NOMO-1 treated with dmso at 0.1 percent for 144 hours (cell line): Measurements from ENCODE around the gene TMEM178A.
A peak's percentile ranks its signal among the peaks of the same experiment; 100 is the strongest.
"Not testable (repeated sequence)": the region's sequence is repeated elsewhere in the genome, so short reads cannot be mapped to it uniquely, and the experiment has no call there.

ENCODE experiments used
- DNase-seq: peaks from one replicate; lab custom pipeline; 2025; ENCODE audit not compliant: unreplicated experiment; lab: John Stamatoyannopoulos, UW

Gene TMEM178A

DNA sequence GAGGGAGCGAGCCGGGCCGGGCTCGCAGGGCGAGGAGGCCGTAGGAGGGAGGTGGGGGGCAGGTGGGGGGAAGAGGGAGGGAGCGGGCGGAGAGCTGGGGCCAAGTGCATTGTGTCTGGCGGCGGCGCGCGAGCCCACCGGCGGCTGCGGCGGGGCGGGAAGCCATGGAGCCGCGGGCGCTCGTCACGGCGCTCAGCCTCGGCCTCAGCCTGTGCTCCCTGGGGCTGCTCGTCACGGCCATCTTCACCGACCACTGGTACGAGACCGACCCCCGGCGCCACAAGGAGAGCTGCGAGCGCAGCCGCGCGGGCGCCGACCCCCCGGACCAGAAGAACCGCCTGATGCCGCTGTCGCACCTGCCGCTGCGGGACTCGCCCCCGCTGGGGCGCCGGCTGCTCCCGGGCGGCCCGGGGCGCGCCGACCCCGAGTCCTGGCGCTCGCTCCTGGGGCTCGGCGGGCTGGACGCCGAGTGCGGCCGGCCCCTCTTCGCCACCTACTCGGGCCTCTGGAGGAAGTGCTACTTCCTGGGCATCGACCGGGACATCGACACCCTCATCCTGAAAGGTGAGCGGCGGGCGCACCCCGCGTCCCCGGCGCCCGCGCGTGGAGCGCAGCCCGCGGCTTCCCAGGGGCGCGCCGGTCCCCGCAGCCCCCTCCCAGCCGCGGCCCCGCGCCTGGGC is at the start of gene TMEM178A:
TMEM178A (plus strand) TSS at position 107 of the 680 bp plus-strand sequence; CDS start at position 165, 58 bp downstream.
- DNase-seq = no peak

DNA sequence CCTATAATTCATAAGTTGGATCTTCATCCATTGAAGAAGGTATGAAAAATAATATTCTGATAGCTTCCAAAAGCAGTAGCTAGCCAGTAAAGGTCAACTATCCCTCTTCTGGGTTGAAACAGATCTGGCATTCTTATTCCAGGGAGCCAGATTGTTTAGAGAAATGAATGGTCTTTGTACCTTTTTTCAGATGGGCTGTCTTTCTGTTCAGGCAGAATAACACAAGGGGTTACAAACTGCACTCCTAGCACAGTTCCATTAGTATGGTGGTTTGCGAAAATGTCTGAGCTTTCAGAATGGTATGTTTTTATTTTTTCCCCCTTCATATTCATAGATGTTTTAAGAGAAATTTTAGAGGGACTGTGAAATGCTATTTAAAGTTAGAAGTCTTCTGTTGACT is 47.5 kb upstream of the TMEM178A start:
- no peak for DNase-seq

GRCh38 chr2:39618736-39619135 is 47.0 kb upstream of the TMEM178A start:
- DNase-seq = peak; percentile 5

- DNase-seq = peak; percentile 81
Measured at GRCh38 chr2:39620067-39620466, 45.6 kb upstream of the TMEM178A start.

DNA sequence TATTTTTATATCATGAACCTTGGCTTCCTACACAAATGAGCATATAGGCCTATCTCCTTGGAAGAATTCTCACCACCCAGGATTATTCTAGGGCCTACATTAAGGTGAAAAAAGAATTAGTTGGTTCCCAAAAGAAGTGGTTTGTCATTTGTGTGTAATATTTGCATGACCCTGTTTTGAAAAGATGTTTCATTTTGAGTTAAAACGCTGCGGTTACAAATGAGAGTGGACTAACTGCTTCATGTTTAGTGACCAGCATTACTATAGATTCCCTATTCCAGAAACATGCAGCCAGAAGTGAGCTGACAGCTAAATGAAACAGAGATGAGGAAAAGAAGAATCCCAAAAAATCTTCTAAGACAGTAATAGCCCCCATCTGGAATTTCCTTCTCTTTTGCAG is 44.1 kb upstream of the TMEM178A start:
- DNase-seq = no peak

DNA sequence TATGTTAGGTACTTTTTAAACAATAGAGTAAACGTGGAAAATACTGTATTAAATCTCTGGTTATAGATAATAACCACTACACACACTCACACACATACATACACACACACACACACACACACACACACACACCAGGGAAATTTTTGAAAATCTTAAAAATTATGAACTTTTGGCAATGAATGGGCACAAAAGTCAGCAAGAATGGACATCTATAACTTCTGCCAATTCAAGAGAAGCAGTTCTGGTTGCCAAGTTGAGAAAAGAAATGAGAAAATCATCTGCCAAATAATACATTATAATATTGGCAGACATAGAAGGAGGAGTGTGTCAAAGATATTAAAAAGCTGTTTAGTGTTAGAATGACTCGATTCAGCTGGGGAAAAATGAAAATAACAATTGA is 42.9 kb upstream of the TMEM178A start:
- no peak for DNase-seq

- no peak for DNase-seq
Measured at GRCh38 chr2:39623917-39624316, 41.8 kb upstream of the TMEM178A start.

GRCh38 chr2:39625193-39625926 is 40.4 kb upstream of the TMEM178A start:
- DNase-seq = peak; percentile 51

DNA sequence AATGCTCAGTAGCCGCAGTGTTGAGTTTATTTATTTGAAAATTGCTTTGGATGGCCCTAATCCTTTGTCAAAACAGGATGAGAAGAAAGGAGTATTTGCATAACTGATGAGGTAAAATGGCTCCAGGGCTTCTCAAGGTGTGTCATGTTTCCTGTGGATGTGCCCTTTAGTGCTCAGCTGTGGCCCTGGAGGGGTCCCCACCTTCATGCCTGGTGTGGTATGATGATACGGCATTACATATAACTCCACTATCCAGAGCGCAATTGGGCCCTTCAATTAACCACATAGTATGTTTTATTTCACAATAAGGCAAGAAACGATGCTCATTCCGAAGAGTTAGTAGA is 39.8 kb upstream of the TMEM178A start:
- no peak for DNase-seq

DNA sequence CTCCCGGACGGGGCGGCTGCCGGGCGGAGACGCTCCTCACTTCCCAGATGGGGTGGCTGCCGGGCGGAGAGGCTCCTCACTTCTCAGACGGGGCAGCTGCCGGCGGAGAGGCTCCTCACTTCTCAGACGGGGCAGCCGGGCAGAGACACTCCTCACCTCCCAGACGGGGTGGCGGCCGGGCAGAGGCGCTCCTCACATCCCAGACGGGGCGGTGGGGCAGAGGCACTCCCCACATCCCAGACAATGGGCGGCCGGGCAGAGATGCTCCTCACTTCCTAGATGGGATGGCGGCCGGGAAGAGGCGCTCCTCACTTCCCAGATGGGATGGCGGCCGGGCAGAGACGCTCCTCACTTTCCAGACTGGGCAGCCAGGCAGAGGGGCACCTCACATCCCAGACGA is 37.4 kb upstream of the TMEM178A start:
- DNase-seq = not testable (repeated sequence)

GRCh38 chr2:39629646-39630045 is 36.1 kb upstream of the TMEM178A start:
- DNase-seq = no peak

GRCh38 chr2:39631256-39631655 is 34.5 kb upstream of the TMEM178A start:
- no peak for DNase-seq

- DNase-seq = peak; percentile 17
Measured at GRCh38 chr2:39631718-39632117, 34.0 kb upstream of the TMEM178A start.

DNA sequence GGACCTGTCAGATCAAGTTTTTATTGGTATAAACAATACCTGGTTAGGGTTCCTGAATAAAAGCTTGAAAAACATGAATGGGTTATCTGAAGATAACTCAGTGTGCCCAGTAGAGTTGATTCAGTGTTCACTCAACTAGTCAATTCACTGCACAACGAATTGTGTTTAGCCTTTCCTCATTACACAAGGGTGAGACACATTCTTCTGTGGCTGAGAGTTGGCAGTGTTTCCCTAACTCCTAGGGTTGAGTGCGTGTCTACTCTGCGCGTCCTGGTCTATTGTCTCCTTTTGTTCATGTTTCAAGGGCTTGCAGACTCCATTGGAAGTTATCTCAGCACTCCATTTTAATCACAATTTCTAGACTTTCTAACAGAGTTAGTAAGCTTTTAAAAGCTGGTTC is 32.8 kb upstream of the TMEM178A start:
- no peak for DNase-seq

DNA sequence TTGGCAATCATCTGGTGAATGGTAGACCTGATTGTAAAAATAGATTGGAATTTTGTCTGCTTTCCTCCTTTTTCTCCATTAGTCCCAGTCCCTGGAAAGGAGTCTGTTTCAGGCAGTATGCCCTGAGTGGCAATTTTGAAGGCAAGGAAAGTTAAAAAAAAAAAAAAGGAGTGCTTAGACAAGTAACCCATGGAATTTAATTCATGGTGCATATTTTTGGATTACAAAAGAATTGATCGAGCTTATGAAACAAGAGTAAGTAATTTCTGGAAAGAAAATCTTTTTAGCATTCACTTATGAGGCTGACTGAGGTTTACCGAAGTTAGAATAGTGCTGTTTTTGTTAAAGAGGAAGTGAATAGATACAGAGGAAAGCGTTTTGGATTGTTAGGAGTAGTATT is 29.4 kb upstream of the TMEM178A start:
- DNase-seq = no peak

GRCh38 chr2:39638581-39638980 is 27.1 kb upstream of the TMEM178A start:
- DNase-seq = no peak

GRCh38 chr2:39640107-39640506 is 25.6 kb upstream of the TMEM178A start:
- no peak for DNase-seq

DNA sequence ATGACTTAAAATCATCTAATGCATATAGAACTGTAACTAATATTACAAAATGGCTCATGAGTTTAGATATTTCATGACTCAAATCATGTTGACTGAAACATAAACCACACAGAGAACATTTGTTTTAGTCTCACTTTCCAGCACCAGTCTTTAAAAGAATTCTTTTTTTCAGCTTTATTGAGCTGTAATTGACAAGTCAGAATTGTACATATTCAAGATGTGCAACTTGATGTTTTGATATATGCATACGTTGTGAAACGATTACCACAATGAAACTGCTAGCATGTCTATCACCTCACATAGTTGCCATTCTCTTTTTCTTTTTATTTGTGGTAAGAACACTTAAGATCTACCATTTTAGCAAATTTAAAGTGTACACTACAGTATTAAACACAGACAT is 25.0 kb upstream of the TMEM178A start:
- no peak for DNase-seq

DNA sequence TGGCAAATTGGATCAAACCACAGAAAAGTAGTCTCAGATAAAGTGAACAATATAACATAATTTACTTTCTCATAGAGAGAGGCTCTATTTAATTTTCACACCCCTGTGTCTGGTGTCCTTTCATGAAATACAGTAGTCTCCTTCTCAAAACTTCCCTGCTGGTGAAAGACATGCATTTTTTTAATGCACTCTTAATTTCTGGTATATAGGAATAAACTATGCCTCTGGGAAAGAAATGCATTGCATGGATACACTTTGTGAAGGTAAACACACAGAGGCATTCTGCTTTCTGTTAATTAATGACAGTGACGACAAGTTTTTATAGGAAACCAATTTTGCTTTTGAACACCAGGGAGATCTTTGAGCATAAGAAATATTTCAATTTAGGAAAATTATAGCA is 24.1 kb upstream of the TMEM178A start:
- no peak for DNase-seq

GRCh38 chr2:39642051-39642718 is 23.5 kb upstream of the TMEM178A start:
- DNase-seq = no peak

DNA sequence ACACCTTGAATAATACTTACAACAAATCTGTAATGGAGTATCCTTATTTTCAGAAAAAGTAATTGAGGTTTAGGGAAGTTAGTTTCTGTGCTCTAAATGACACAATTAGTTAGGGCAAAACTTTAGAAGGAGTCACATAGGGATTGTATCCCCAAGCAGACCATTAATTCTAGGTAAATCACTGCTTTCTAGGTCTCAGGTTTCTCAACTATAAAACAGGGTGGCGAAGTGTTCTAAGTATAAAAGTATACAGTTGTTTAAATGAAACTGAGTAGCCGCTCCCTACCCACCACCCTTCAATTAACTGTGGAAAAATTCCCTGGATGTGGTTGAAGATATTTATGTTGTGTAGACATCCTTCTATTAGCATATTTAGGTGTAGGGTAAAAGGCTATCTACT is 19.9 kb upstream of the TMEM178A start:
- DNase-seq = no peak

- no peak for DNase-seq
Measured at GRCh38 chr2:39646267-39646666, 19.4 kb upstream of the TMEM178A start.
